Hepatocyte (in vitro differentiated cells): Measurements from ENCODE around the gene EXOSC7.

ENCODE experiments used
- CTCF ChIP-seq: fragments of 200-600 bp; sonication (generic); IDR thresholded peaks from 2 replicates; pipeline ENCODE4 v1.5.1; 2016; ENCODE audit warnings: antibody characterized with exemption, mild to moderate bottlenecking; ENCODE audit not compliant: poor library complexity
- EZH2 ChIP-seq: fragments of 200-600 bp; sonication (generic); IDR thresholded peaks from 2 replicates; pipeline ENCODE4 v1.6.1; 2016; ENCODE audit warnings: antibody characterized with exemption, mild to moderate bottlenecking, borderline replicate concordance
- EZH2phosphoT487 ChIP-seq: fragments of 200-600 bp; sonication (generic); IDR thresholded peaks from one replicate; pipeline ENCODE4 v1.6.1; 2018; ENCODE audit warnings: antibody characterized with exemption, mild to moderate bottlenecking, low read depth, moderate library complexity; ENCODE audit not compliant: unreplicated experiment, severe bottlenecking

DNA sequence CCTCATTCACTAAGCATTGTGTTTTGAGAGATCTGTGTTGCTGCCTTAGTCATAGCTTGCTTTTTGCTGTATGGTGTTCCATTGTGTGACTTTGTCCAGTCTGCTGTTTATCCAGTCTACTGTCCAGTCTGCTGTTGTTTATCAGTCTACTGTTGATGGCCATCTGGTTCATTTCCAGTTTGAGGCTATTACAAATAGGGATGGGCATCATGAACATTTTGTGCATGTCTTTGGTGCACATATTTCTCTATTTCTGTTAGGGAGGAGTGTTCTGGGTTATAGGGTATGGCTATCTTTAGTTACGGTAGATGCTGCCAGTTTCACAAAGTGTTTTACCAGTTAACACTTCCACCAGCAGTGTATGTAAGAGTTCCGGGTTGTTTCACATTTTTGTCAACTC, 27.8 kb downstream of the EXOSC7 start:
- TF ChIP-seq CTCF (no peak), EZH2 (no peak), EZH2phosphoT487 (no peak)
